Endodermal cell (in vitro differentiated cells): ENCODE measurements around the gene ATP1A2. TPM values are rescaled to one million over a fixed set of nuclear protein-coding genes. Genes with fewer than 3 reads are reported as not detected.

Experiments used
- DNase-seq: peaks from one replicate; pipeline ENCODE4 v3.0.0-alpha.2; 2017
- H3K27ac ChIP-seq: 2 replicates; pipeline ENCODE4 v1.5.1; 2013; ENCODE audit warnings: mild to moderate bottlenecking, low read depth, low read length, moderate library complexity
- H3K27me3 ChIP-seq: 2 replicates; pipeline ENCODE4 v1.6.1; 2013; ENCODE audit warnings: mild to moderate bottlenecking, low read length, moderate library complexity; ENCODE audit not compliant: insufficient read depth, control insufficient read depth, poor library complexity, severe bottlenecking
- H3K36me3 ChIP-seq: 2 replicates; pipeline ENCODE4 v1.7.0; 2013; ENCODE audit warnings: mild to moderate bottlenecking, low read length, moderate library complexity; ENCODE audit not compliant: control insufficient read depth, insufficient read depth
- H3K4me1 ChIP-seq: one replicate; pipeline ENCODE4 v1.7.0; 2013; ENCODE audit warnings: low read length; ENCODE audit not compliant: control insufficient read depth, insufficient read depth
- H3K4me3 ChIP-seq: 2 replicates; pipeline ENCODE4 v1.5.1; 2013; ENCODE audit warnings: mild to moderate bottlenecking, low read length, moderate library complexity
- H3K9ac ChIP-seq: 2 replicates; pipeline ENCODE4 v1.6.1; 2013; ENCODE audit warnings: mild to moderate bottlenecking, low read length, moderate library complexity; ENCODE audit not compliant: poor library complexity, severe bottlenecking; ENCODE audit errors: extremely low read depth
- H3K9me3 ChIP-seq: 2 replicates; pipeline ENCODE4 v1.6.1; 2013; ENCODE audit warnings: mild to moderate bottlenecking, low read length, moderate library complexity; ENCODE audit not compliant: control insufficient read depth
- H3K27ac Mint-ChIP-seq: 2 replicates; pipeline ENCODE4 v1.8.0; 2020; ENCODE audit warnings: mixed read lengths
- H3K27me3 Mint-ChIP-seq: 2 replicates; pipeline ENCODE4 v1.8.0; 2021; ENCODE audit warnings: mild to moderate bottlenecking, mixed read lengths; ENCODE audit not compliant: insufficient read depth
- H3K36me3 Mint-ChIP-seq: 2 replicates; pipeline ENCODE4 v1.8.0; 2020; ENCODE audit warnings: low read depth, mixed read lengths
- H3K4me1 Mint-ChIP-seq: 2 replicates; pipeline ENCODE4 v1.8.0; 2020; ENCODE audit warnings: mixed read lengths
- H3K4me3 Mint-ChIP-seq: 2 replicates; pipeline ENCODE4 v1.8.0; 2020; ENCODE audit warnings: mild to moderate bottlenecking, moderate library complexity, mixed read lengths
- H3K9me3 Mint-ChIP-seq: 2 replicates; pipeline ENCODE4 v1.8.0; 2020; ENCODE audit warnings: mild to moderate bottlenecking, mixed read lengths
- CTCF ChIP-seq: fragments of 200-600 bp; sonication (generic); conservative IDR thresholded peaks from 2 replicates; pipeline ENCODE4 v1.5.0; 2021; ENCODE audit warnings: antibody characterized with exemption, mild to moderate bottlenecking
- WGBS, 2 experiments: methylation state at CpG; one replicate each; pipeline versions ENCODE4 v1.1.5 to v1.1.7; 2013; ENCODE audit warnings: missing lambda C conversion rate in 2 of 2, mixed read lengths in 1 of 2; ENCODE audit not compliant: insufficient coverage in 1 of 2, insufficient read length in 1 of 2; 5-methylcytosine and 5-hydroxymethylcytosine counted together
- total RNA-seq, 2 donors: library from RNA; stranded (reverse); fragmentation: NEBNext Ultra II Directional in 1 of 2; extraction: Animal tissue kit (Norgen Biotek cat#: 25700) in 1 of 2; gene quantifications; 2 replicates in 1 of 2; 3 replicates in 1 of 2; pipeline ENCODE4 v1.2.1, GENCODE V29; 2021

The ATP1A2 gene
- total RNA-seq, 2 donors from 2014 or later, result 3.0 to 3.2 TPM

- 87 to 90% methylated on average over 6 to 9 of the region's 9 CpGs for WGBS, 2 experiments
- H3K27ac ChIP-seq, result no peak overlapping the region
- no peak overlapping the region for H3K4me3 Mint-ChIP-seq
- H3K27me3 ChIP-seq, result no peaks in the 10 kb centered on the region
- peaks cover 1% of the 10 kb centered on the region for H3K27me3 Mint-ChIP-seq
- DNase-seq, result no peak
- H3K36me3 ChIP-seq, result no peaks in the 10 kb centered on the region
- peaks cover 17% of the 10 kb centered on the region for H3K4me1 Mint-ChIP-seq
- no peaks in the 10 kb centered on the region for H3K36me3 Mint-ChIP-seq
- no peak overlapping the region for H3K4me3 ChIP-seq
- no peaks in the 10 kb centered on the region for H3K9me3 Mint-ChIP-seq
- H3K9ac ChIP-seq, result no peak overlapping the region
- no peak overlapping the region for H3K27ac Mint-ChIP-seq
- no peaks in the 10 kb centered on the region for H3K9me3 ChIP-seq
- no peak for TF ChIP-seq CTCF
- H3K4me1 ChIP-seq, result peaks cover 4% of the 10 kb centered on the region
Measured at GRCh38 chr1:160101717-160102522, 13.6 kb upstream of the ATP1A2 start.

- Histone ChIP-seq H3K4me1 (peaks cover 4% of the 10 kb centered on the region), H3K36me3 (no peaks in the 10 kb centered on the region), H3K27me3 (no peaks in the 10 kb centered on the region), H3K9ac (no peak overlapping the region), H3K27ac (no peak overlapping the region), H3K4me3 (no peak overlapping the region), H3K9me3 (no peaks in the 10 kb centered on the region)
- peaks cover 11% of the 10 kb centered on the region for H3K4me1 Mint-ChIP-seq
- H3K36me3 Mint-ChIP-seq, result no peaks in the 10 kb centered on the region
- no peak for TF ChIP-seq CTCF
- no peak overlapping the region for H3K4me3 Mint-ChIP-seq
- peak; percentile 61 for DNase-seq
- no peaks in the 10 kb centered on the region for H3K9me3 Mint-ChIP-seq
- peaks cover 1% of the 10 kb centered on the region for H3K27me3 Mint-ChIP-seq
- H3K27ac Mint-ChIP-seq, result no peak overlapping the region
- 50 to 100% methylated on average over 1 to 5 of the region's 6 CpGs for WGBS, 2 experiments
Measured at GRCh38 chr1:160103658-160104408, 11.7 kb upstream of the ATP1A2 start.

GRCh38 chr1:160104486-160104885, 11.1 kb upstream of the ATP1A2 start:
- H3K27me3 Mint-ChIP-seq, result peaks cover 1% of the 10 kb centered on the region
- peaks cover 5% of the 10 kb centered on the region for H3K4me1 ChIP-seq
- H3K27ac ChIP-seq, result no peak overlapping the region
- H3K9me3 Mint-ChIP-seq, result no peaks in the 10 kb centered on the region
- H3K9ac ChIP-seq, result no peak overlapping the region
- H3K27ac Mint-ChIP-seq, result no peak overlapping the region
- H3K27me3 ChIP-seq, result no peaks in the 10 kb centered on the region
- no peaks in the 10 kb centered on the region for H3K9me3 ChIP-seq
- no peak for TF ChIP-seq CTCF
- H3K4me3 ChIP-seq, result no peak overlapping the region
- H3K36me3 ChIP-seq, result no peaks in the 10 kb centered on the region
- WGBS, 2 experiments, result 79 to 83% methylated on average over 3 of the region's 3 CpGs
- H3K36me3 Mint-ChIP-seq, result no peaks in the 10 kb centered on the region
- peaks cover 16% of the 10 kb centered on the region for H3K4me1 Mint-ChIP-seq
- no peak for DNase-seq
- H3K4me3 Mint-ChIP-seq, result no peak overlapping the region
